GM21576 (cell line): Measurements from ENCODE around the gene UBFD1.
"Not testable (repeated sequence)": the region's sequence is repeated elsewhere in the genome, so short reads cannot be mapped to it uniquely, and the experiment has no call there.

Source experiments
- ATAC-seq: cut with Tn5 transposase; IDR thresholded peaks from one replicate; pipeline ENCODE4 v1.9.1; 2021; ENCODE audit warnings: mild to moderate bottlenecking, moderate library complexity; ENCODE audit not compliant: unreplicated experiment

Gene UBFD1

GRCh38 chr16:23564575-23565363 lies 7.2 kb downstream of the UBFD1 start:
- no peak for ATAC-seq

- no peak for ATAC-seq
These were observed 9.2 kb downstream of the UBFD1 start for GRCh38 chr16:23566724-23567123.

DNA sequence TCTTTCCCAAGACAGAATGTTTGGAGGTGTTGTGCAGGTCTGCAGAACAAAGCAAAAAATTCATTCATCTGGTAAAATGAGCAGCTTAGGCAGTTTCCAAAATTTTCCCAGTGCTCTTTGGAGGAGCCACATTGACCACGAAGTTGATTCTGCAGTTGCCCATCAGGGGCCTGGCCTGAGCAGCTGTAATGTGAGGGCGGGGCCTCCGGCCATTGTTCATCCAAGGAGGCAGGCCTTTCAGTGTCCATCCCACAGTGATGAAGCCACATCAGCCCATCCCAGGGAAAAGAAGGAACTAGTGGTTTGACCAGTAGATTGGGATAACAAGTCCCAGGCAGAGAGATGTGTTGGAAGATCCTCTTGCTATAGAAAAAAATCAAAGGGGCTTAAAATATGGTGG lies 10.1 kb downstream of the UBFD1 start:
- ATAC-seq, result no peak

DNA sequence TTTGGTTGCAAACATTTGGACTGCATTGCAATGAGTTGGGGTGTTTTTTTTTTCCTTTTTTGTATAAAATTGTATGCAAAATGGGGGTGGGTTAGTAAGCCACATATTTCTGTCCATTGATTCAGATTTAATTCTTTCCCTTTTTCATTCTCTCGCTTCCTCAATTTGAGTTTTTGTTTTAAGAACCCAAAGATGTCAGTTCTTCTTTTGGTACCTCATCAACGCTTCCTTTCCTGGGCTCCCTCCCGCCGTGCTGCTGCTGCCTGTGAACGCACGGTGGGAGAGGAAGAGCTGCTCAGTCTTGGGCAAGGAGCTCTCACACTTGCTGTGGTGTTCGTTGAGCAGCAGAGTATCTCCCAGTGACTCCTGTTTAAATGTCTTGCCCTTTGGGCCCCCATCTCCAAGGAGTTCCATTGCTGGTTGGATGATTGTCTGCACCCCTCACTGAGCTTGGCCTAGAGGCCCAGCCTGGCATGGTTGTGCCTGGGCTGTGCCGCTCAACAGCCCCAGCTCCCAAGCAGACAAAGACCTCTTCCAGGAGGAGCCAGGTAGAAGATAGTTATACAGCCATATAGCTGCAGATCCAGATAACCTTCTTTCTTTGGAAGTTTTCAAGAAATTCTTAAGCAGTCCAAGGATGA lies 13.6 kb downstream of the UBFD1 start:
- no peak for ATAC-seq

DNA sequence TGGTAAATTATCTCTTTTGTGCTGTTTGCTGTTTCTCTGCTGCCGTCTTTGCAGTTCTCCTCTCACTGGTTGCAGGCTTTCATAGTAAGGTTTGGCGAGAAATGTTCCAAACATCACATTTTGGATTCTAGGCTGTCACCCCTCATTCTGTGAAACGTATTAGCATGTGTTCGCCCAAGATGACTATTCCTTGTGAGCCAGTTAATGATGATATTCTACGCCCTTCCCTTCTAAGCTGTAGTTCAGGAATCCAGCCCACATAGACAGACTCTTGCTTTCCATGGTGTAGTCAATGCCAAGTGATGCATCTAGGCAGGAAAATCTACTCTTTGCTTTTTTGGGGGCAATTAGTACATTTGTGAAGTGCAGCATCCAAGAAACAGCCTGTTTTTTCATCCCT lies 14.4 kb downstream of the UBFD1 start:
- ATAC-seq, result no peak

DNA sequence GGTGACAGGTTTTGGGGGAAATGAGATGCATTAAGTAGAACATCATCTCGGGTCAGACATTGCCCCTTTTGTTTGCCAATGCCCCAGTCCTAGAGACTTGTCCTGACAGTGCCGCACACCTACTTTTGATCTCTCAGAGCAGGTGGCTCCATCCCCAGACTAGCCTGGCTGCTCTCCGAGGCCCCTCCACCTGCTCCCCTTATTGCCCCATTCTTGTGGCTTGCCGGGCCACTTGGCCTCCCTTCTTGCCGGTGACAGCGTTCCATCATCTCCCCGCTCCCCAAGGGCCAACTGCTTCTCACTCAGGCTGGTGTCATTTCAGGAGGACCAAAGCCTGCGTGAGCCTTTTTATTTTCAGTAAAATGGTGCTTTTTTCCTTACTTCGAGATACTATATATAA lies 14.9 kb downstream of the UBFD1 start:
- no peak for ATAC-seq

DNA sequence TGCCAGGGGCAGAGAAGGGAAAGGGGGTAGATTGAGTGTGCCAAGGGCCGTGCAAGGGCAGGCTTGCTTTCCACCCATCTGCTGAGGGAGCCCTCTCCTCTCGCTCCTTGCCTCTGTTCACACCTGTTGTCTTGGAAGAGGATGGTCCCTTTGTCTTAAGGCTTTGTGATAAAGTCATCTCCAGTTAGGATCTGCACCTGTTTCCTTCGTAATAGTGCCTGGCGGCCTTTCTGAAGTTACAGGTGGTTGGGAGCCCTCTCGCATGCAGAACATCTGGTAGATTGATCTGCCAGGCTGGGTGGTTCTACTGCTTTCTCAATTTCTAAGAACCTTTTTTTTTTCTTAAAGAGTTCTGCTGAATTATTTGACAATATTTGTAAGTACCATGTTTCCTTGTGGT lies 16.3 kb downstream of the UBFD1 start:
- ATAC-seq, result no peak

GRCh38 chr16:23575834-23576233 lies 18.3 kb downstream of the UBFD1 start:
- ATAC-seq, result no peak

GRCh38 chr16:23577493-23577892 lies 20.0 kb downstream of the UBFD1 start:
- no peak for ATAC-seq

GRCh38 chr16:23578101-23578830 lies 20.7 kb downstream of the UBFD1 start:
- no peak for ATAC-seq

DNA sequence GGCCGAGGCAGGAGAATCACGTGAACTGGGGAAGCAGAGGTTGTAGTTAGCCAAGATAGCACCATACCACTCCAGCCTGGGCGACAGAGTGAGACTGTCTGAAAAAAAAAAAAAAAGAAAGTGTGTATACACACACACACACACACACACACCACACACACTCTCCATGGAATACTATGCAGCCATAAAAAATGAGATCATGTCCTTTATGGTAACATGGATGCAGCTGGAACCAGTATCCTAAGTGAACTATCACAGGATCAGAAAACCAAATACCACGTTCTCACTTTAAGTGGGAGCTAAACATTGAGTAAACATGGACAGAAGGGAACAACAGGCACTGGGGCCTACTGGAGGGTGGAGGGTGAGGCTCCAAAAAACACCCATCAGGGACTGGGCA lies 21.8 kb downstream of the UBFD1 start:
- ATAC-seq, result no peak

DNA sequence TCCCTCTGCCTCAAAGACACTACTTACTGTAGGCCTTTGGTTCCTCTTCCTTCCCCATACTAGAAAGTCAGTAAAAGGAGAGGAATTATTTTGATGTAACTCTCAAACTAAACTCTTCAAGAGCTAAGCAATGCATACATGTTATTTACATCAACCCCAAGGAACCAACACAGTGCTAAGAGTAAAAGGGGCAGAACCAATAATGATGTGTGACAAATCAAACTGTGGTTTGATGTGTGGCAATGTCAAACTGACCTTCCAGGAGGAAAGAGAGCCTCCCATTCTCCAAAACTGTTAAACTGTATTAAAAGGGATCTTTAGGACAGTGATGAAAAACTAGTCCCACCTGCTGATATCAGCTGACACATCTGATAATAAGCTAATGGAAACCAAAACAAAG lies 22.9 kb downstream of the UBFD1 start:
- no peak for ATAC-seq

DNA sequence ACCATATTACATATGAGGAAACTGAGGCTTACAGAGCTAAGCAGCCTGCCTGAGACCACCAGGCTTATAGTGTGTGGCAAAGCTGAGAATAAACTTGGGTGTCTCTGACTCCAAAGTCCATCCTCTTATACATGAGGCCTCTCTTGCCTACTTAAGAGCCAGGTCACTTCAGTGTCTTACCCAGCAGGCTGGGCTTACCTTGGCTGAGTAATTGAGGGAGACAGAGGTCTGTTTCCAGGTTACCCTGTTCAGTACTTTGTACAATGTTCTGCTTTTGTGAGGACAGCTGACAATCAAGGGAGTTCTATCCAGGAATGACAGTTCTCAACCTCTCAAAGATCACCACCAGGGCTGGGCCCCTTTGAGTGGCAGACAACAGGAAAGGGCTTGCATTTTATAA lies 24.2 kb downstream of the UBFD1 start:
- no peak for ATAC-seq

DNA sequence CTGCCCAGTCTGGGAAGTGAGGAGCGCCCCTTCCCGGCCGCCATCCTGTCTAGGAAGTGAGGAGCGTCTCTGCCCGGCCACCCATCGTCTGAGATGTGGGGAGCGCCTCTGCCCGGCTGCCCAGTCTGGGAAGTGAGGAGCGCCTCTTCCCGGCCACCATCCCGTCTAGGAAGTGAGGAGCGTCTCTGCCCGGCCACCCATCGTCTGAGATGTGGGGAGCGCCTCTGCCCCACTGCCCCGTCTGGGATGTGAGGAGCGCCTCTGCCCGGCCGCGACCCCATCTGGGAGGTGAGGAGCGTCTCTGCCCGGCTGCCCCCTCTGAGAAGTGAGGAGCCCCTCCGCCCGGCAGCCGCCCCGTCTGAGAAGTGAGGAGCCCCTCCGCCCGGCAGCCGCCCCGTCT lies 25.7 kb downstream of the UBFD1 start:
- ATAC-seq, result not testable (repeated sequence)

GRCh38 chr16:23584186-23585076 lies 26.9 kb downstream of the UBFD1 start:
- no peak for ATAC-seq

- ATAC-seq, result no peak
These were observed 30.2 kb downstream of the UBFD1 start for GRCh38 chr16:23587726-23588125.

GRCh38 chr16:23590181-23590580 lies 32.7 kb downstream of the UBFD1 start:
- ATAC-seq, result no peak

GRCh38 chr16:23594186-23594585 lies 36.7 kb downstream of the UBFD1 start:
- no peak for ATAC-seq

- no peak for ATAC-seq
These were observed 37.9 kb downstream of the UBFD1 start for GRCh38 chr16:23595246-23595950.

DNA sequence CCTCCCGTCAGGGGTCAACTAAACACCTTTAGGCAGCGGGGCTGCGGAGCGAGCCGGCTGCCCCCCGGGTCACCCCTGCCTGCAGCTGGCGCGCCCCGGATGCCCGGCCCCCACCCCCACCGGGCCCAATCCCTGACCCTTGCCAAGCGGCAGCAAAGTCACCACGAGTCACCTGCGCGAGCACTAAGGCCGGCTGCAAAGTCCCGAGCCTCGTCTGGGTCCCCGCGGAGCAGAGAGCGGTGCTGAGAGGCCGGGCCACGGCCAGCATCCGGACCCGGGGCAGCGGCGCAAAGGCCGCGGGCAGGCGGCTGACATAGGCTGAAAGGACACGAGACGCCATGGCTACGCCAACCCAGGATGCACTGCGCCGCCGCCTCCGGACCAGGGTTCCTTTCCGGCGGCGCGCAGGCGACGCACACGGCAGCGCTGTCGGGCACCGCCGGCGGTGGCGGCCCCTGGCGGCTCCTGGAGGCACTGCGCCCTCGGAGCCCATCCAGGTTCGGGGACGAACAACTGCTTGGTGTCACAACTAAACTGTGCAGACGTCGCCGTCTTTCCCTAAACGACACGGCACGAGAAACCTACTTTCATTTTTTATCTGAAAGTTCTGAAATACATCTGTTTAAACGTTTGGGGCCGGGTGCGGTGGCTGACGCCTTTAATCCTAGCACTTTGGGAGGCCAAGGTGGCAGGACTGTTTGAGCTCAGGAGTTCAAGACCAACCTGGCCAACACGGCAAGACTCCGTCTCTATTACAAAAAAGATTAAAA lies 38.6 kb downstream of the UBFD1 start, which contains the start of gene NDUFAB1:
NDUFAB1 (minus strand) TSS at position 366 of the 770 bp plus-strand sequence; CDS start at position 340, 26 bp downstream.
- ATAC-seq, result peak; percentile 89
